ENCODE measurements around the gene CAMK2N1. TPM values are rescaled to one million over a fixed set of nuclear protein-coding genes. Genes with fewer than 3 reads are reported as not detected.
A peak's percentile ranks its signal among the peaks of the same experiment; 100 is the strongest.

CAMK2N1 gene
- total and polyA plus RNA-seq, 10 donors, result 3.6 to 17.2 (median 8.5) TPM

GRCh38 chr1:20470194-20470593, 15.8 kb downstream of the CAMK2N1 start:
- intact Hi-C loops (cut with DNase I; ENCODE audit: low total_unique reads), result no loop called here
- peak; percentile 18 for DNase-seq
- no peaks in the 10 kb centered on the region for H3K9me3 ChIP-seq
- peaks cover 0 to 9% (median 0%) of the 10 kb centered on the region in 6 donors for H3K4me1 ChIP-seq
- 54 to 64% (median 60%) methylated on average over 3 of the region's 3 CpGs for WGBS, 5 donors
- H3K27me3 ChIP-seq (replicated peaks in 1 of 7), result peaks cover 0 to 83% (median 3%) of the 10 kb centered on the region in 7 donors
- no peak overlapping the region for H3K27ac ChIP-seq
- TF ChIP-seq, protein P1, sequence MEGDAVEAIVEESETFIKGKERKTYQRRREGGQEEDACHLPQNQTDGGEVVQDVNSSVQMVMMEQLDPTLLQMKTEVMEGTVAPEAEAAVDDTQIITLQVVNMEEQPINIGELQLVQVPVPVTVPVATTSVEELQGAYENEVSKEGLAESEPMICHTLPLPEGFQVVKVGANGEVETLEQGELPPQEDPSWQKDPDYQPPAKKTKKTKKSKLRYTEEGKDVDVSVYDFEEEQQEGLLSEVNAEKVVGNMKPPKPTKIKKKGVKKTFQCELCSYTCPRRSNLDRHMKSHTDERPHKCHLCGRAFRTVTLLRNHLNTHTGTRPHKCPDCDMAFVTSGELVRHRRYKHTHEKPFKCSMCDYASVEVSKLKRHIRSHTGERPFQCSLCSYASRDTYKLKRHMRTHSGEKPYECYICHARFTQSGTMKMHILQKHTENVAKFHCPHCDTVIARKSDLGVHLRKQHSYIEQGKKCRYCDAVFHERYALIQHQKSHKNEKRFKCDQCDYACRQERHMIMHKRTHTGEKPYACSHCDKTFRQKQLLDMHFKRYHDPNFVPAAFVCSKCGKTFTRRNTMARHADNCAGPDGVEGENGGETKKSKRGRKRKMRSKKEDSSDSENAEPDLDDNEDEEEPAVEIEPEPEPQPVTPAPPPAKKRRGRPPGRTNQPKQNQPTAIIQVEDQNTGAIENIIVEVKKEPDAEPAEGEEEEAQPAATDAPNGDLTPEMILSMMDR (IDR thresholded peaks at IDR 0.05 in 8 of 11, conservative IDR thresholded peaks at IDR 0.05 in 3 of 11), result no peak
- TF ChIP-seq POLR2A (IDR thresholded peaks at IDR 0.05), result no peak
- no peak for TF ChIP-seq POLR2AphosphoS5 (IDR thresholded peaks at IDR 0.05)
- no peak overlapping the region for H3K4me3 ChIP-seq
- no peaks in the 10 kb centered on the region for H3K36me3 ChIP-seq

- H3K36me3 ChIP-seq, result no peaks in the 10 kb centered on the region
- peak; percentile 2 for DNase-seq
- H3K4me3 ChIP-seq, result no peak overlapping the region
- WGBS, 5 donors, result 82 to 100% (median 83%) methylated on average over 1 of the region's 1 CpG
- H3K27ac ChIP-seq, result no peak overlapping the region
- H3K4me1 ChIP-seq, result peaks cover 0 to 9% (median 0%) of the 10 kb centered on the region in 6 donors
- intact Hi-C loops (cut with DNase I; ENCODE audit: low total_unique reads), result no loop called here
- no peaks in the 10 kb centered on the region for H3K9me3 ChIP-seq
- TF ChIP-seq POLR2AphosphoS5 (IDR thresholded peaks at IDR 0.05) (no peak), POLR2A (IDR thresholded peaks at IDR 0.05) (no peak)
- TF ChIP-seq, protein P1 (IDR thresholded peaks at IDR 0.05 in 8 of 11, conservative IDR thresholded peaks at IDR 0.05 in 3 of 11), result peak in 1 of 11 experiments; percentile 19
- H3K27me3 ChIP-seq (replicated peaks in 1 of 7), result peaks cover 0 to 83% (median 0%) of the 10 kb centered on the region in 7 donors
Measured at GRCh38 chr1:20469406-20470076, 16.5 kb downstream of the CAMK2N1 start.

GRCh38 chr1:20466273-20466672, 19.7 kb downstream of the CAMK2N1 start:
- no peak for TF ChIP-seq POLR2AphosphoS5 (IDR thresholded peaks at IDR 0.05)
- no peak for TF ChIP-seq POLR2A (IDR thresholded peaks at IDR 0.05)
- TF ChIP-seq, protein P1 (IDR thresholded peaks at IDR 0.05 in 8 of 11, conservative IDR thresholded peaks at IDR 0.05 in 3 of 11), result no peak
- Histone ChIP-seq H3K36me3 (no peaks in the 10 kb centered on the region), H3K27ac (no peak overlapping the region), H3K9me3 (peaks cover 0 to 7% (median 0%) of the 10 kb centered on the region in 8 donors), H3K27me3 (replicated peaks in 1 of 7) (peaks cover 0 to 54% (median 0%) of the 10 kb centered on the region in 7 donors), H3K4me1 (no peaks in the 10 kb centered on the region), H3K4me3 (no peak overlapping the region)
- WGBS, 5 donors, result 56 to 62% (median 58%) methylated on average over 9 of the region's 9 CpGs
- intact Hi-C loops (cut with DNase I; ENCODE audit: low total_unique reads), result no loop called here
- no peak for DNase-seq

GRCh38 chr1:20465187-20465586, 20.8 kb downstream of the CAMK2N1 start:
- no peak for DNase-seq
- Histone ChIP-seq H3K4me1 (no peaks in the 10 kb centered on the region), H3K36me3 (no peaks in the 10 kb centered on the region), H3K9me3 (peaks cover 0 to 7% (median 0%) of the 10 kb centered on the region in 8 donors), H3K27ac (no peak overlapping the region), H3K4me3 (no peak overlapping the region), H3K27me3 (replicated peaks in 1 of 7) (peaks cover 0 to 60% (median 0%) of the 10 kb centered on the region in 7 donors)
- intact Hi-C loops (cut with DNase I; ENCODE audit: low total_unique reads), result no loop called here
- WGBS, 5 donors, result 67 to 84% (median 74%) methylated on average over 5 of the region's 5 CpGs
- TF ChIP-seq POLR2AphosphoS5 (IDR thresholded peaks at IDR 0.05) (no peak), POLR2A (IDR thresholded peaks at IDR 0.05) (no peak)
- TF ChIP-seq, protein P1 (IDR thresholded peaks at IDR 0.05 in 8 of 11, conservative IDR thresholded peaks at IDR 0.05 in 3 of 11), result no peak
